Activated CD8-positive, alpha-beta memory T cell treated with anti-CD3 and anti-CD28 coated beads for 4 hours (primary cell): ENCODE data around the gene IL1A.

Experiments
- DNase-seq, 2 donors: peaks; one replicate each; pipeline ENCODE4 v3.0.0-alpha.2; 2020; ENCODE audit warnings: low read depth in 2 of 2

The IL1A gene

GRCh38 chr2:112818094-112818902, 34.0 kb upstream of the IL1A start:
- no peak for DNase-seq

- no peak for DNase-seq
Observed at GRCh38 chr2:112817082-112817689, 32.9 kb upstream of the IL1A start.

- DNase-seq: no peak
Observed at GRCh38 chr2:112814278-112814677, 30.0 kb upstream of the IL1A start.

GRCh38 chr2:112813280-112813966, 29.1 kb upstream of the IL1A start:
- DNase-seq: no peak

- no peak for DNase-seq
Observed at GRCh38 chr2:112812318-112813267, 28.3 kb upstream of the IL1A start.

GRCh38 chr2:112811841-112812306, 27.6 kb upstream of the IL1A start:
- no peak for DNase-seq

GRCh38 chr2:112811276-112811831, 27.1 kb upstream of the IL1A start:
- DNase-seq: no peak

- no peak for DNase-seq
Observed at GRCh38 chr2:112809112-112809511, 24.8 kb upstream of the IL1A start.

GRCh38 chr2:112807233-112807807, 23.0 kb upstream of the IL1A start:
- no peak for DNase-seq

GRCh38 chr2:112805542-112805941, 21.2 kb upstream of the IL1A start:
- DNase-seq: no peak

- DNase-seq: no peak
Observed at GRCh38 chr2:112803691-112804521, 19.6 kb upstream of the IL1A start.

GRCh38 chr2:112800881-112801583, 16.7 kb upstream of the IL1A start:
- DNase-seq: no peak

- no peak for DNase-seq
Observed at GRCh38 chr2:112798979-112799975, 15.0 kb upstream of the IL1A start.

GRCh38 chr2:112796486-112796885, 12.2 kb upstream of the IL1A start:
- DNase-seq: no peak

- DNase-seq: no peak
Observed at GRCh38 chr2:112795774-112796173, 11.5 kb upstream of the IL1A start.

GRCh38 chr2:112794841-112795240, 10.5 kb upstream of the IL1A start:
- no peak for DNase-seq

- no peak for DNase-seq
Observed at GRCh38 chr2:112794131-112794733, 9.9 kb upstream of the IL1A start.
